ENCODE measurements around the gene PLEKHM2. TPM values are rescaled to one million over a fixed set of nuclear protein-coding genes. Genes with fewer than 3 reads are reported as not detected.

Gene PLEKHM2
- total RNA-seq, 4 donors from 2014 or later: 41.9 to 74.5 (median 55.7) TPM

GRCh38 chr1:15650433-15650832 lies 33.7 kb upstream of the PLEKHM2 start:
- TF ChIP-seq CTCF (IDR thresholded peaks at IDR 0.05; ENCODE audit: low read depth): no peak

GRCh38 chr1:15654091-15654690 lies 29.9 kb upstream of the PLEKHM2 start:
- no peak for TF ChIP-seq CTCF (IDR thresholded peaks at IDR 0.05; ENCODE audit: low read depth)

- no peak for TF ChIP-seq CTCF (IDR thresholded peaks at IDR 0.05; ENCODE audit: low read depth)
Observed at GRCh38 chr1:15656464-15656863, 27.7 kb upstream of the PLEKHM2 start.

GRCh38 chr1:15657021-15657420 lies 27.1 kb upstream of the PLEKHM2 start:
- TF ChIP-seq CTCF (IDR thresholded peaks at IDR 0.05; ENCODE audit: low read depth): no peak

GRCh38 chr1:15660151-15660550 lies 24.0 kb upstream of the PLEKHM2 start:
- TF ChIP-seq CTCF (IDR thresholded peaks at IDR 0.05; ENCODE audit: low read depth): no peak

GRCh38 chr1:15662477-15662876 lies 21.6 kb upstream of the PLEKHM2 start:
- TF ChIP-seq CTCF (IDR thresholded peaks at IDR 0.05; ENCODE audit: low read depth): no peak

- no peak for TF ChIP-seq CTCF (IDR thresholded peaks at IDR 0.05; ENCODE audit: low read depth)
Observed at GRCh38 chr1:15663925-15664324, 20.2 kb upstream of the PLEKHM2 start.

Data from subcutaneous adipose tissue (tissue), 4 donors.